Muscle layer of colon (tissue), 2 donors: Measurements from ENCODE around the gene SUPT3H.
"Not testable (repeated sequence)": the region's sequence is repeated elsewhere in the genome, so short reads cannot be mapped to it uniquely, and the experiment has no call there.

Experiments
- H3K27ac ChIP-seq: one replicate; pipeline ENCODE4 v1.7.0; 2013; ENCODE audit warnings: low read depth, mild to moderate bottlenecking, low read length, moderate library complexity
- H3K27me3 ChIP-seq, 2 donors: one replicate each; pipeline ENCODE4 v1.7.0; 2013; ENCODE audit warnings: low read length in 2 of 2, mild to moderate bottlenecking in 2 of 2; ENCODE audit not compliant: insufficient read depth in 2 of 2, control insufficient read depth in 1 of 2
- H3K36me3 ChIP-seq: one replicate; pipeline ENCODE4 v1.7.0; 2013; ENCODE audit warnings: mild to moderate bottlenecking, low read length; ENCODE audit not compliant: insufficient read depth
- H3K4me1 ChIP-seq: one replicate; pipeline ENCODE4 v1.7.0; 2013; ENCODE audit warnings: mild to moderate bottlenecking, low read length; ENCODE audit not compliant: insufficient read depth
- H3K4me3 ChIP-seq, 2 donors: one replicate each; pipeline ENCODE4 v1.7.0; 2013; ENCODE audit warnings: low read length in 2 of 2, low read depth in 1 of 2, mild to moderate bottlenecking in 1 of 2, moderate library complexity in 1 of 2
- H3K9ac ChIP-seq: one replicate; pipeline ENCODE4 v1.7.0; 2013; ENCODE audit warnings: low read length
- H3K9me3 ChIP-seq: one replicate; pipeline ENCODE4 v1.7.0; 2013; ENCODE audit warnings: mild to moderate bottlenecking, low read length
- donor health status: abdominal sarcoma.
- donor health status: Adenocarcinoma of cecum.

SUPT3H gene

GRCh38 chr6:44931385-44931784, 446.3 kb downstream of the SUPT3H start:
- H3K9ac ChIP-seq: no peak overlapping the region

GRCh38 chr6:44926556-44926955, 451.2 kb downstream of the SUPT3H start:
- Histone ChIP-seq H3K27me3 (no peaks in the 10 kb centered on the region), H3K4me3 (no peak overlapping the region), H3K4me1 (peaks cover 3% of the 10 kb centered on the region), H3K9ac (no peak overlapping the region), H3K27ac (no peak overlapping the region), H3K36me3 (no peaks in the 10 kb centered on the region), H3K9me3 (no peaks in the 10 kb centered on the region)

More at GRCh38 chr6:44931385-44931784, 446.3 kb downstream of the SUPT3H start:
- no peaks in the 10 kb centered on the region for H3K36me3 ChIP-seq
- no peak overlapping the region for H3K27ac ChIP-seq
- H3K27me3 ChIP-seq: no peaks in the 10 kb centered on the region
- H3K4me3 ChIP-seq: no peak overlapping the region
- no peaks in the 10 kb centered on the region for H3K4me1 ChIP-seq
- no peaks in the 10 kb centered on the region for H3K9me3 ChIP-seq

GRCh38 chr6:44925100-44925739, 452.5 kb downstream of the SUPT3H start:
- Histone ChIP-seq H3K4me3 (no peak overlapping the region), H3K27ac (no peak overlapping the region), H3K9me3 (no peaks in the 10 kb centered on the region), H3K9ac (no peak overlapping the region), H3K27me3 (no peaks in the 10 kb centered on the region), H3K4me1 (peaks cover 3% of the 10 kb centered on the region), H3K36me3 (no peaks in the 10 kb centered on the region)

- no peak overlapping the region for H3K27ac ChIP-seq
- no peaks in the 10 kb centered on the region for H3K9me3 ChIP-seq
- no peak overlapping the region for H3K9ac ChIP-seq
- peaks cover 3% of the 10 kb centered on the region for H3K4me1 ChIP-seq
- no peak overlapping the region for H3K4me3 ChIP-seq
- H3K27me3 ChIP-seq: no peaks in the 10 kb centered on the region
- no peaks in the 10 kb centered on the region for H3K36me3 ChIP-seq
These were observed 454.3 kb downstream of the SUPT3H start for GRCh38 chr6:44923444-44923843.

- no peak overlapping the region for H3K9ac ChIP-seq
- H3K36me3 ChIP-seq: no peaks in the 10 kb centered on the region
- no peaks in the 10 kb centered on the region for H3K27me3 ChIP-seq
- no peak overlapping the region for H3K27ac ChIP-seq
- H3K4me3 ChIP-seq: no peak overlapping the region
- peaks cover 3% of the 10 kb centered on the region for H3K4me1 ChIP-seq
- H3K9me3 ChIP-seq: no peaks in the 10 kb centered on the region
These were observed 455.9 kb downstream of the SUPT3H start for GRCh38 chr6:44921798-44922197.

GRCh38 chr6:44920952-44921491, 456.7 kb downstream of the SUPT3H start:
- H3K9ac ChIP-seq: no peak overlapping the region
- no peaks in the 10 kb centered on the region for H3K9me3 ChIP-seq
- no peak overlapping the region for H3K4me3 ChIP-seq
- no peaks in the 10 kb centered on the region for H3K36me3 ChIP-seq
- peaks cover 3% of the 10 kb centered on the region for H3K4me1 ChIP-seq
- no peaks in the 10 kb centered on the region for H3K27me3 ChIP-seq
- H3K27ac ChIP-seq: no peak overlapping the region

GRCh38 chr6:44918671-44919296, 458.9 kb downstream of the SUPT3H start:
- Histone ChIP-seq H3K4me3 (no peak overlapping the region), H3K27me3 (no peaks in the 10 kb centered on the region), H3K36me3 (no peaks in the 10 kb centered on the region), H3K9ac (no peak overlapping the region), H3K27ac (no peak overlapping the region), H3K9me3 (no peaks in the 10 kb centered on the region), H3K4me1 (no peaks in the 10 kb centered on the region)

GRCh38 chr6:44917430-44917829, 460.3 kb downstream of the SUPT3H start:
- Histone ChIP-seq H3K36me3 (no peaks in the 10 kb centered on the region), H3K27me3 (no peaks in the 10 kb centered on the region), H3K9ac (no peak overlapping the region), H3K27ac (no peak overlapping the region), H3K4me3 (no peak overlapping the region), H3K4me1 (no peaks in the 10 kb centered on the region), H3K9me3 (no peaks in the 10 kb centered on the region)

- Histone ChIP-seq H3K9ac (no peak overlapping the region), H3K27ac (no peak overlapping the region), H3K27me3 (no peaks in the 10 kb centered on the region), H3K36me3 (no peaks in the 10 kb centered on the region), H3K4me1 (no peaks in the 10 kb centered on the region), H3K4me3 (no peak overlapping the region), H3K9me3 (no peaks in the 10 kb centered on the region)
These were observed 462.6 kb downstream of the SUPT3H start for GRCh38 chr6:44915111-44915510.

GRCh38 chr6:44914141-44914540, 463.6 kb downstream of the SUPT3H start:
- Histone ChIP-seq H3K9me3 (no peaks in the 10 kb centered on the region), H3K27ac (no peak overlapping the region), H3K4me1 (no peaks in the 10 kb centered on the region), H3K27me3 (no peaks in the 10 kb centered on the region), H3K4me3 (no peak overlapping the region), H3K36me3 (no peaks in the 10 kb centered on the region), H3K9ac (no peak overlapping the region)

- H3K4me3 ChIP-seq: no peak overlapping the region
- no peaks in the 10 kb centered on the region for H3K36me3 ChIP-seq
- H3K27me3 ChIP-seq: no peaks in the 10 kb centered on the region
- no peak overlapping the region for H3K27ac ChIP-seq
- H3K9me3 ChIP-seq: no peaks in the 10 kb centered on the region
- no peak overlapping the region for H3K9ac ChIP-seq
- H3K4me1 ChIP-seq: no peaks in the 10 kb centered on the region
These were observed 471.0 kb downstream of the SUPT3H start for GRCh38 chr6:44906761-44907160.

GRCh38 chr6:44900358-44900757, 477.4 kb downstream of the SUPT3H start:
- not testable (repeated sequence) for H3K27me3 ChIP-seq, H3K36me3 ChIP-seq, H3K9ac ChIP-seq, H3K4me1 ChIP-seq, H3K9me3 ChIP-seq, H3K27ac ChIP-seq, H3K4me3 ChIP-seq
